Caki2 (cell line): ENCODE measurements around the gene EZH2. TPM values are rescaled to one million over a fixed set of nuclear protein-coding genes. Genes with fewer than 3 reads are reported as not detected.

Experiments used
- DNase-seq: peaks from one replicate; pipeline ENCODE4 v3.0.0-alpha.2; 2015; ENCODE audit warnings: low read depth
- in situ Hi-C: cut with HindIII; loops from 2 replicates; pipeline ENCODE4 v1.10.0; 2016; ENCODE audit warnings: low sequenced_read_pairs, low pct_unique_long_range_greater_than_20kb, mixed read lengths
- total RNA-seq: library from RNA; depleted of rRNA; stranded (reverse); fragments of >200 nt; shearing (Covaris generic); gene quantifications from 2 replicates; pipeline ENCODE4 v1.2.3, GENCODE V29; 2014; ENCODE audit warnings: low replicate concordance

Gene EZH2
- total RNA-seq, 1 experiment from 2014 or later = 23.7 TPM

GRCh38 chr7:148796841-148797240 lies 87.2 kb downstream of the EZH2 start:
- in situ Hi-C loops = no loop called here
- DNase-seq = no peak

- no peak for DNase-seq
- in situ Hi-C loops = no loop called here
Observed at GRCh38 chr7:148794476-148794875, 89.6 kb downstream of the EZH2 start.

DNA sequence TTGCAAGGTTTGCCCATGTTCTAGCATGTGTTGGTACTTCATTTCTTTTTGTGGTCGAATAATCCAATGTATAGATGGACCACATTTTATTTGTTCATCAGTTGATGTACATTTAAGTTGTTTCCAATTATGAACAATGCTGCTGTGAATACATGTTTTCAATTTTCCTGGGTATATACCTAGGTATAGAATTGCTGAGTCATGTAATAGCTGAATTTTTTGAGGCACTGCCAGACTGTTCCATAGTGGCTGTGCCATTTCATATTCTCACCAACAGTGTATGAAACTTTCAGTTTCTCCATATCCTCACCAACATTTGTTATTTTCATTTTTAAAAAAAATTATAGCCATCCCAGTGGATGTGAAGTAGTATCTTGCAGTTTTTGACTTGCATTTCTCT lies 90.5 kb downstream of the EZH2 start:
- no peak for DNase-seq
- in situ Hi-C loops = no loop called here

- DNase-seq = no peak
- in situ Hi-C loops = no loop called here
Observed at GRCh38 chr7:148791546-148791945, 92.5 kb downstream of the EZH2 start.

DNA sequence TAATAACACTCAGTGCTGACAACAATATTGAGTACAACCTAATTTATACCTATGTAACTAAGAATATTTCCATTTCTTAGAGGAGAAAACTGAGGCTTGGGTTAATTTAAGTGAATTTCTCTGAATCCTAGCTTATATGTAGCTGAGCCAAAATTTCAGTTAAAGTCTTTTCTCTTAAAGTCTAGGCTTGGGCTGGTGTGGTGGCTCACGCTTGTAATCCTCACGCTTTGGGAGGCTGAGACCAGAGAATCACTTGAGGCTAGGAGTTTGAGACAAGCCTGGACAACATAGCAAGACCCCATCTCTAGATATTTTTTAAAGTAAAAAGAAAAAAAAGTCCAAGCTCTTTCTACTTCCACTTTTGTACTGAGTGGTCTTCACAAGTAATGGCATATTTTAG lies 93.2 kb downstream of the EZH2 start:
- in situ Hi-C loops = no loop called here
- DNase-seq = no peak

DNA sequence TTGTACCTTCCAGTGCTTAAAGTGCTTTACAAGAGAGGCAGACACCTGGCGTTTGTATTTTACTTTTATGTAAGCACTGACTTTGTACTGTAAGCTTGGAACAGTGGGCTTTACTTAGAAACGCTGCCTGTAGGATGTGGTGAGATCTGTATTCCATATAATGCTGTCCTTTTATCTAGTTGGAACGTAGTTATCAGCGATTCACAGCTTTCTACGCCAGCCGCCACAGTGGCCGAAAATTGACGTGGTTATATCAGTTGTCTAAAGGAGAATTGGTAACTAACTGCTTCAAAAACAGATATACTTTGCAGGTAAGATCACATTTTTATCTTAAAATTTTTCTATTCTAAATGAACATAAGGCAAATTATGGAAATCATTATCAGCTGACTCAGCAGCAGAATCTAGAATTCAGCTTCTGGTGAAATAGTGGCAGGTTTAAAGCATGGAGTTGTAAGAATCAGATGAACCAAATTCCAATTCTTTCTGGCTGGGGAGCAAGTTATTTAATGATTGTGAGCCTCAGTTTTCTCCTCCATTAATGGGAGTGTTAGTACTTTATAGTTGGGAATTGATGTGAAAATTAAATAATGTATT lies 93.9 kb downstream of the EZH2 start:
- DNase-seq = no peak
- in situ Hi-C loops = no loop called here

DNA sequence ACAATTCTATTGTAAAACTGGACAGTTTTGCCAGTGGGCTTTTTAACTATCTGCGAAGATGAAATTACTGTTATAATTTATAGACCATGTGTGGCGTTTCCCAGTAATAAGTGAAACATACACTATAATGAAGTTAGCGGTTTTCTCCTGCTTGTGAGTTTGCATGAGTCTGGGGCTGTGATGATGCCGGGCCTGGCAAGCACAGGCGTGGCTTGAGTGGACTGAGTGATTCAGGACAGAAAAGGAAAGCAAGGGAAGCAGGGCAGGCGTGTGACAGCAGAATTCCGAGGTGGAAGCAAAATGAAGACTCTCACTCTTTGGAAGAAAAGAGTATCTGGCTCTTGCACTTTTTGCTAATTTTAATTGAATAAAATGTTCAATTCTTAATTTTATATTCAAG lies 94.9 kb downstream of the EZH2 start:
- in situ Hi-C loops = no loop called here
- DNase-seq = no peak

GRCh38 chr7:148787571-148788295 lies 96.4 kb downstream of the EZH2 start:
- in situ Hi-C loops = no loop called here
- no peak for DNase-seq

- in situ Hi-C loops = no loop called here
Observed at GRCh38 chr7:148783801-148784527, 100.1 kb downstream of the EZH2 start.

GRCh38 chr7:148782757-148783456 lies 101.2 kb downstream of the EZH2 start:
- in situ Hi-C loops = no loop called here
- no peak for DNase-seq

More at GRCh38 chr7:148783801-148784527, 100.1 kb downstream of the EZH2 start:
- DNase-seq = no peak

GRCh38 chr7:148774471-148774870 lies 109.6 kb downstream of the EZH2 start:
- in situ Hi-C loops = no loop called here
- DNase-seq = no peak

GRCh38 chr7:148773334-148773733 lies 110.8 kb downstream of the EZH2 start:
- in situ Hi-C loops = no loop called here
- no peak for DNase-seq

DNA sequence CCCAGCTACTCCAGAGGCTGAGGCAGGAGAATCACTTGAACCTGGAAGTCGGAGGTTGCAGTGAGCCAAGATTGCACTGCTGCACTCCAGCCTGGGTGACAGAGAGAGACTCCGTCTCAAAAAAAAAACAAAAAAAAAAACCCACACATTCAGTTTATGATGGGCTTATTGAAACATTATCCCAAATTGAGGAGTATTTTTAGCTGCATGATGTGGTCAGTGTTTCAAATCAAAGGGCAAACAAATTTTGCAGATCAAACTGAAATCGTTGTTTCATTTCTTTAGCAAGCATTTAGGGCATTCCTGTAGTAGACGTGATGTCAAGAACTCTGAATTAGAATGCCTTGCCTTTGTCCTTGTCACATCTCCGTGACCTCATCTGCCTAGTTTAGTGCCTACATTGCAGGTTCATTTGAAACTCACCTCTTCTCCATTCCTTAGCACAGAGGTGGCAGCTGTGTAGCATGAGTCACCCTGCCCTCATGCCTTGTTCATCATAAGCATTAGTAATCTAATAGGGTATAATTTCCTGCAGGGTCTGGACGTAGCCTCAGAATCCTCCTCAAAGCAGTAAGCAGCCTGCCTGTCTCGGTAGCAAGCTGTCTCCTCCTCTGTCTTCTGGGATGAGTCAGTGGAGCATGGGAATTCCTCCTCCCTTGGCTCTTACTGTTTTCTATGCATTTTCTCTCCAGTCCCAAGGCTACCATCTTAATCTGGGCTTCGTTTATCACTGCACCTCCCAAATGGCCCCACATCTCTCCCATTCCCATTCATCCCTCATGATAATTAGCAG lies 111.6 kb downstream of the EZH2 start:
- peak; percentile 91 for DNase-seq
- in situ Hi-C loops = no loop called here

DNA sequence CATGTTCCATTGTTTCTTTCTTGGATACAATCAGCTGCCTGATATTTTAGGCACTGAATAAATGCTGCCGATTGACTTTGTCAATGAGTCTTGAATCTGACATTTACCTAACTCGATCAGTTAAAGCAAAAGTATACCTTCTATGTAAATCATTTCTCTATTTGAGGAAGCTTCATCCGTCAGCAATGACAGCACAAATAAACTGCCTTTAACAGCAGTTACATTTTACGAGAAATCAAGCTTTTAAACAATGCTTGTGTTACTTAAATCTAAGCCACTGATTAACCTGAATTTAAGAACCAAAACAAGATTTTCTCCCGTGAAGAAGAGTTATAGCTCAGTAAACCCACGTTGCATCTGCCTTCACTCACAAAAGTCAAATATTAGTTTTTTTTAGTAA lies 114.1 kb downstream of the EZH2 start:
- in situ Hi-C loops = no loop called here
- no peak for DNase-seq

DNA sequence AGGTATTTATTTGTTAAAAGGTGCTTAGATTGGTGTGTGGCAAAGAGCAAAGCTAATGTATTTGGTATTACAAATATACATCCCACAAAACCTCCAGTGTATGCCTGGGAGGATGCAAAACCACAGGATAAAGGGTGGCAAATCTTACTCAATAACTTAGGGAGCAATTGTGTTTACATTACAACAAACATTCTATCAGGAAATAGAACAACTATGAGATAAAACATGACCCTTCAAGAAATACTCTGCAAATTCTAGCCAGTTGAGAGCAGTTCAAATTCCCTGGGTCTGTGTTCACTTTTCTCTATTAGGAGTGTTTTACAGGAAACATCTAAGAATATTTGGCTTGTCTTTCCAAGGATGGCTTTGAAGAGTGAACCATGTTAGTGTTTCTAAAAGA lies 120.5 kb downstream of the EZH2 start:
- in situ Hi-C loops = no loop called here

DNA sequence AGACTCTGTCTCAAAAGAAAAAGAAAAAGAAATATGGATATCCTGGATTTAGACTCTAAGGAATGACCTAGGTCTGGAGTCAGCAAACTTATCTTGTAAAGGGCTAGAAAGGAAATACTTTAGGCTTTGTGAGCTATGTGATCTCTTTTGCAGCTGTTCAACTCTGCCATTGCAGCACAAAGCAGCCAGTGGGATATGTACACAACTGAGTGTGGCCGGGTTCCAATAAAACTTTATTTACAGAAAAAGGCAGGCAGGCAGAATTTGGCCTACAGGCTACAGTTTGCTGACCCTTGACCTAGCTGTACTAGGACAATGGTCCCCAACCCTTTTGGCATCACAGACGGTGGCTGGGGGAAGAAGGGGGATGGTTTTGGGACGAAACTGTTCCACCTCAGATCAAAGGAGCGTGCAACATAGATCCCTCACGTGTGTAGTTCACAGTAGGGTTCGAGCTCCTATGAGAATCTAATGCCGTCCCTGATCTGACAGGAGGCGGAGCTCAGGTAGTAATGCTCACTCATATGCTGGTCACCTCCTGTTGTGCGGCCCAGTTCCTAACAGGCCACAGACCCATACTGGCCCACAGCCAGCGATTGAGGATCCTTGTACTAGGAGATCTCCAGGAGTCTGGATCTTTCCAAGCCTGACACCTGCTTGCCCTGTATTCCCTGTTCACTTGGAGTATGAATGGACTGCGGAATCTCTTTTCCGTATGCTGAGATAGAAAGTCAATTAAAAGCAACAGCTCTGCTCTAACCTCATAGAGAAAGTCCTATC lies 122.4 kb downstream of the EZH2 start:
- DNase-seq = no peak
- in situ Hi-C loops = no loop called here

More for the DNA sequence above, 120.5 kb downstream of the EZH2 start:
- no peak for DNase-seq
